Measurements from ENCODE around the gene SIGLEC9. TPM values are rescaled to one million over a fixed set of nuclear protein-coding genes. Genes with fewer than 3 reads are reported as not detected.

The SIGLEC9 gene
- polyA plus RNA-seq (ENCODE audit: insufficient read length in 3 of 3), result 1 to 10 TPM; 1.3 to 1.6 (median 1.3) TPM

DNA sequence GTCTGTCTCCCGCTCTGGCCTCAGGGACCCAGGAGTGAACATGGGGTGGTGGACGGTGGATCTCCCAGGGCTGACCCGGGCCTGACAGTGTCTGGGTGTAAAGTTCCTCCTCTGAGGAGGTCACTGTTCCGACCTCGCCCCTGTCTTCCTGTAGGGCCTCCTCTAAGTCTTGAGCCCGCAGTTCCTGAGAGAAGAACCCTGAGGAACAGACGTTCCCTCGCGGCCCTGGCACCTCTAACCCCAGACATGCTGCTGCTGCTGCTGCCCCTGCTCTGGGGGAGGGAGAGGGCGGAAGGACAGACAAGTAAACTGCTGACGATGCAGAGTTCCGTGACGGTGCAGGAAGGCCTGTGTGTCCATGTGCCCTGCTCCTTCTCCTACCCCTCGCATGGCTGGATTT, at the start of gene SIGLEC9:
Gene SIGLEC9, plus strand, starts transcription at position 178 of the 400 bp plus-strand sequence. Its CDS starts 69 bp downstream, at position 247.
- DNase-seq (ENCODE audit: low read depth in 3 of 3, low spot score in 2 of 3), result no peak

DNA sequence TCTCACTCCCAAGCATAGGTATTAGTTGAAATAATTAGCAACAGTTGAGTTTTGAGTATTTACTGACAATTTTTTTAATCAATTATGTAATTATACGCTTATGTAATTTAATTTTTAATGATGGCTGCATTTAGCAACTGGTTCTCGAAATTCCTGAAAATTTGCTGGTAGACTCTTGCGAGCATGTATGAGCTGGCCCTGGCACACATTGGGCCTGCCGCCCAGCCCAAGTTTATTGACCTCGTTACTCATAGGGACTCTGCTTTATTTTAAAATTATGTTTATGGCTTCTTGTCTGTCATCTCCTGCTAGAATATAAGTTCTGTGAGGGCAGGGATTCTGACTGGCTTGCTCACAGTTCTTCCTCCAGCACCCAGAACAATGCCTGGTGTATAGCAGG, 48.7 kb upstream of the SIGLEC9 start:
- DNase-seq (ENCODE audit: low read depth in 3 of 3, low spot score in 2 of 3), result no peak

DNA sequence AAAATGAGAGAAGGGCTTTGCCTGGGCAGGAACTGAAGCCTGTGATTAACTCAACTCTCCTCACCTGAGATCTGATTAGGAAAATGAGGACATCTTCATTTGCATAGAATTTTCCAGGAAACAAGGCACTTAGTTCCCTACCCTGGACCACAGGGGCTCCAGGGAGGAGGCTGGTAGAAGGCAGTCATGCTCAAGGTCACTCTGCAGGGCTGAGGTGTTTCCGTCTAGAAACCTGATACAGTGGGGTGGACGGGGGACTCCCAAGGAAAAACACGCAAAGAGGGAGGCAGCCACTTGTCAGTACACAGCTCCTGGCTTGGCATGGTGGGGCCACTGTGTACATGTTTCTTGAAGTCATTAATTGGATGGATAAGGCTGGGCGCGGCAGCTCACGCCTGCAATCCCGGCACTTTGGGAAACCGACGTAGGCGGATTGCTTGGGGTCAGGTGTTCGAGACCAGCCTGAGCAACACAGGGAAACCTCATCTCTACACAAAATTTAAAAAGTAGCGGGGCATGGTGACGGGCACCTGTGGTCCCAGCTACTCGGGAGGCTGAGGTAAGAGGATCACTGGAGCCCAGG, 48.0 kb upstream of the SIGLEC9 start:
- no peak for DNase-seq (ENCODE audit: low read depth in 3 of 3, low spot score in 2 of 3)

DNA sequence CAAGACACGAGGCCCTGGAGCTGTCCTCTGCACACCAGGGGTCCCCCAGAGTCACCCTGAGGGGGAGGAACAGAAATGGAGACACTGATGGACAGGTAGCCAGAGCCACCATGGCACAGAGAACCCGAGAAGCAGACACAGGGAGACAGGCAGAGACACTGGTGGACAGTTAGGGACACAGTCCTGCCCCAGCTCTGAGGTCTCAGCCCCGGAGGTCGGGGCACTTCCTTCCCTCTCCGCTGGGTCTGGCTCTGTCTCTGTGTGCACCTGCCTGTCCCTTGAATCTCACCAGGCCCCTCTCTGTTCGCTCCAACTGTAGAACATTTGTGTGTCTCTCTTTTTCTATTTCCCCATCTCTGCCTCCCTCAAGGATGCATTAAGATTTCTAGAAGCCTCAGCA, 46.6 kb upstream of the SIGLEC9 start:
- DNase-seq (ENCODE audit: low read depth in 3 of 3, low spot score in 2 of 3), result no peak

DNA sequence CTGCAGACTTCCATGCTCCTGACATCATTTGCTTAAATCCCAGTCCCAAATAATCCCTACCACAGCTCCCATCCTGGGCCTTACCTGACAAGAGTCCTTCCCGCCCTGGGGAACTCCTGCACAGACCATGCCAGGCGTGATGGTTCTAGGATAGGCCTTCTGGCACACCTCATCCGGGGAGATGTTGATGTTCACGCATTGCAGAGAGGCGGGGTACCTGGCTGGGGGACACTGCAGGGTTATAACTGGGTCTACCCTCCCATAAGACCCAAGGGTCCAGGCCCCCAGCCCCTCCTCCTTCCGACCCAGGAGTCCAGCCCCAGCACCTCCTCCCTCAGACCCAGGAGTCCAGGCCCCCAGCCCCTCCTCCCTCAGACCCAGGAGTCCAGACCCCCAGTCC, 46.0 kb upstream of the SIGLEC9 start:
- no peak for DNase-seq (ENCODE audit: low read depth in 3 of 3, low spot score in 2 of 3)

DNA sequence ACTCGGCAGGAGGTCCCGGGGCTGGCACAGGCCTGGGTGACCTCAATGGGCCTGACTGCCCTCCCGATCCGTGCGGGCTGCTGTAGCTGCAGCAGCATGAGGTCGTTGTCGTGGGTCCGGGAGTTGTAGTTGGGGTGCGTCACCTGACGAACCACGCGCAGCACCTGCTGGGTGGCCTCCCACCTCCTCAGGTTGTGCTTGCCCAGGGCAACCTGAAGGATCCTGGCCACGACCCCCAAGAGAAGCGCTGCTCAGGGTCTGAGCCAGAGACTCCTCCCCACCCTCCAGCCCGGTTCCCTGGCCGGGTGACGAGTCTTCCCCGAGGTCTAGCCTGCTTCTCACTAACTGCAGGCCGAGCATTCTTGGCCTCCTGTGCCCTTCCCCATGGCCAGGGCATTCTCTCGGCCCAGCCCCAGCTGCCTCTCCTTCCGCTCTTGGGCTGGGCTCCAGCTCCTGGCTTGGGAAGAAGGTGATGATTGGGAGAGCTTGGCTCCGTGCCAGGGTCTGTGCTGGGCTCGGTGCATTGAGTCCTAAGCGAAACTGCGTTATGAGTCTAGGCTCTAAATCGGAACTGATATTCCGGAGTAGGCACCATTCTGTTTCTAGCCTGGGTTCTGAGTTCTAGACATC, 45.1 kb upstream of the SIGLEC9 start:
- no peak for DNase-seq (ENCODE audit: low read depth in 3 of 3, low spot score in 2 of 3)

DNA sequence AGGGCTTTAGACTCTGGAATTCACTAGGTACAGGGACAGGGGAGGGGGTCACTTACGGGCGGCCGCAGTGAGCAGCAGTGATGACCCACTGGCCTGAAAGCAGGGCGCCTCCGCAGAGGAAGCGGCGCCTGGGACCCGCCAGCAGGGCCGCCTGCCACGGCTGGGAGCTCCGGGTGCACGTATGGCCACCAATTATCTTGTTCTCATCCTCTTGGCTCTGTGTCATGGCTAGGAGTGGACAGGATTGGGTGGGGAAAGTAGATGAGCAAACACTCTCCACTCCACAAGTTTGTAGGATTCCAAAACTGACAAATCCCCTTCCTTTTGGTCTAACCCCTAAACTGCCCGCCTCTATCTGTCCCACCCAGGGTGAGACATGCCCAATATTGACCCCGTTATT, 43.2 kb upstream of the SIGLEC9 start:
- DNase-seq (ENCODE audit: low read depth in 3 of 3, low spot score in 2 of 3), result no peak

DNA sequence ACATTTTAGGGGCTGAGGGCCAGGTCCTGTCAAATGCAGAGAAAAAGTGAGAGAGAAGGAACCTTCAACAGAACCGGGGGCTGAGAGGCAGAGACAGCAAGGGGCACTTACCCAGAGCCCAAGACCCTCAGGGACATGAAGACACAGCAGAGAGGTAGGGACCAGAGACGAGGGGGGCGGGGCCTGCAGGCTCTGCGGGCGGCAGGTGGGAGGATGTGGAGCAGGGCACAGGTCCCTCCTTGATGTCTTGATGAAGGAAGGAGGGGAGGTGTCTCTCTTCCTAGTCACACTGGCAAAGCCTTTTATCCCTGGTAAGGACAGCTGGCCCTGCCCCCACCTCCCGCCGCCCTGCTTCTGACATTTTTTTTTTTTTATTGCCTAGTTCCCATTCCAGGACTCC, 42.1 kb upstream of the SIGLEC9 start, which contains the start of gene KLK14:
Gene KLK14, minus strand, starts transcription at position 277 of the 400 bp plus-strand sequence. Its CDS starts 273 bp downstream, at position 4.
- no peak for DNase-seq (ENCODE audit: low read depth in 3 of 3, low spot score in 2 of 3)

DNA sequence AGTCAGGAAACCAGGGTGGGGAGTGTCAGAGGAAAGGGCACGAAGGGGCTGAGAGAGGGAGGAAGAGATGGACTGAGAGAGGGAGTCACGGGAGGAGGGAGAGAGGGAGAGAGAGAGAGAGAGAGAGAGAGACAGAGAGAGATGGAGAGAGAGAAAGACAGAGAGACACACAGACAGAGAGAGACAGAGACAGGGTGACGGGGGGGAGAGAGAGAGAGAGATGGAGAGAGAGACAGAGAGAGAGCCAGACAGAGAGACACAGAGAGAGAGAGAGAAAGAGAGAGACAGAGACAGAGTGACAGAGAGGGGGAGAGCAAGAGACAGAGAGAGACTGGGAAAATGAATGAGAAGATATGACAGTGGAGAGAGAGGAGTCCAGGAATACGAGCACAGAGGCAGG, 41.5 kb upstream of the SIGLEC9 start:
- DNase-seq (ENCODE audit: low read depth in 3 of 3, low spot score in 2 of 3), result no peak

DNA sequence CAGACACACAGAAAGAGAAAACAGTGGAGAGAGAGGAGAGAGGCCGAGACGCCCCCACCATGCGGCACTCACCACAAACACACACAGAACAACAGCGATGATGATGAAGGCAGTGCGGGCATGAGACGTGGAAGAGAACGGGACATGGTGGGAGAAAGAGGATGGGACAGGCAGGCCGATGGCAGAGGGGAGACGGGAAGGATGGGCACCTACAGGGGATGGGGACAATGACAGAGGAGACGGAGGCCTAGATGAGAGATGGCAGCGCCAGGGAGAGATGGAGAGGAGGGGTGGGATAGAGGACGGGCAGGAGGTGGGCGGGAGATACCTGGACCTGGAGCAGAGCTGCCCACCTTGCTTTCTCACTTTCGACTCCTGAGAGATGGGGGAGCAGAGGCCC, 40.9 kb upstream of the SIGLEC9 start:
- no peak for DNase-seq (ENCODE audit: low read depth in 3 of 3, low spot score in 2 of 3)

DNA sequence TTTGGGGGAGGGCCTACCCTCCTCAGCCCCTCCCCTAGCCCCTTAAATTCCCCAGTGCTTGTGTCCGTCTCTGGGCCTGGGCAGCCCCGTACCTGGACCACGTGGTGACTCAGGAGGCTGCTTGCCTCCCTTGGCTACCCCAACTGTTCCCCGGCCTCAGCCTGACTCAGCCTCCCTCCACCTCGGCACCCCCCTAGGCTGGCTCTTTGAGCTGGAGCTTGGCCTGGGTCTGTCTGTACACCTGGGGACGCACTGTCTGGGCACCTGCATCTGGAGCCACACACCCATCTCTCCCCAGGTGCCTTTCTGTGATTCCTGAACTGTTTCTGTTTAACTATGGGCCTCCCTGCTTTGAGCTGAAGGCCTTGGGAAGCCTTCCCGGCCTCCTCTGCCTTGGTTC, 40.2 kb upstream of the SIGLEC9 start:
- no peak for DNase-seq (ENCODE audit: low read depth in 3 of 3, low spot score in 2 of 3)

DNA sequence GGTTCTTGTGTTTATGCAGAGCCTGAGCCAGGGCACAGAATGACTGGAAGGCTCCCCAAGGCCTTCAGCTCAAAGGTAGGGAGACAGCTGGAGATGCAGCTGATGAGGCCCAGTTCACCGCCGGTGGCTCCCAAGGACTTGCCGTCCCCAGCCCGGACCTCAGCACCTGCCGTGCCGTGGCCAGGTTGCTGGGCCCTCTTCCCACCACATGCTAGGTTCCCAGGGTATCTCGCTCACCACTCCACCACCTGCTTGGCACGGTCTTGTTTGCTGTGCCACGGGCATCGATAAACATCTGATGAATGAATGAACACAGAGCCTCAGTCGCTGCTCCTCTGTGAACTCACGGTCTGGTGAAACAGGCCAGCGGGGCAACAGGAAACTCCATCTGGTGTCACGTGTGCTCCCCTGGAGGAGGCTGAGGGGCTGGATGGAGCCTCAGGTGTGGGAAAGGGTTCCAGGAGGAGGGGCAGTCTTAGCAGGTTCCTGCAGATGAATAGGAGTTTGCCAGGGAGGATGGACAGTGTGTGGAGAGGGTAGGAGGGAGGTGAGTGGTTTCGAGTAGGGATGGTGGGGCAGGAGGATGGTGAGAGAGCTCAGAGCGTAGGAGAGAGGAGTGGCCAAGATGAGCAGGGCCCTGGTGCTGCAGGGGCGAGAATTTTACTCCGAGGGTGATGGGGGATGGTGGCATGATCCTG, 38.4 kb upstream of the SIGLEC9 start:
- DNase-seq (ENCODE audit: low read depth in 3 of 3, low spot score in 2 of 3), result no peak

DNA sequence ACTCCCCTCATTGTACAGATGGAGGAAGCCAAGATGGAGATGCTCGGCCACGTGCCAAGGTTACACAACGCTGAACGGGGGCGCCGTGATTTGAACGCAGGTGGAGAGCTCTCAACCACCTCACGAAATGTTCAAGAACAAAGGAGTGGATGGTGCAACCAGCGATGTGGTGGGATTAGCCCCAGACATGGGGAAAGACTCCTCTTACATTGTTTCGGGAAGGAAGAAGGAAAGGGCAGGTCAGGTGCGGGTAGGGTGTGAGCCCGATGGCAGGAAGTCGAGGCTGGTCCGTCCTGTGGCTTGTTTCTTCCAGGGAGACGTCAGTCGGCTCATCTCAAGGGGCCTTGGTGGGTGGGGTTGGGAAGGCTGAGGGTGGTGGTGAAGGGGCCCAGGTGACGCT, 34.9 kb upstream of the SIGLEC9 start:
- no peak for DNase-seq (ENCODE audit: low read depth in 3 of 3, low spot score in 2 of 3)

DNA sequence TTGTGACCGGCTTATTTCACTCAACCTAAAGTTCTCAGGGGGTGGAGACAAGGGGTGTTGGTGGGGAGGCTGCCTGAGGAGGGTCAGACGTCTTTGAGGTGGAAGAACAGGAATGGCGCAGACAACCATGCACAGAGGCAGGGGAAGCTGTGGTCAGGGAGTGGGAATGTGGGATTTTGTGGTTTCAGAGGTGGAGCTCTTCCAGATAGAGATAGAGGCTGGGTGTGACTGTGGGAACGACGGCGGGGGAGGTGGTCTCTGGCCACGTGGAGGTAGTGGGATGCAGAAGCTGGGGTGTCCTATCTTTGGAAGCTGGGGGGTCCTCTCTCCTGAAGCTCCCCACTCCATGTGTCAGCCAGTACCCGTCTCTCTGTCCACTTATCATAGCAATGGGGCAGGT, 34.2 kb upstream of the SIGLEC9 start:
- no peak for DNase-seq (ENCODE audit: low read depth in 3 of 3, low spot score in 2 of 3)

DNA sequence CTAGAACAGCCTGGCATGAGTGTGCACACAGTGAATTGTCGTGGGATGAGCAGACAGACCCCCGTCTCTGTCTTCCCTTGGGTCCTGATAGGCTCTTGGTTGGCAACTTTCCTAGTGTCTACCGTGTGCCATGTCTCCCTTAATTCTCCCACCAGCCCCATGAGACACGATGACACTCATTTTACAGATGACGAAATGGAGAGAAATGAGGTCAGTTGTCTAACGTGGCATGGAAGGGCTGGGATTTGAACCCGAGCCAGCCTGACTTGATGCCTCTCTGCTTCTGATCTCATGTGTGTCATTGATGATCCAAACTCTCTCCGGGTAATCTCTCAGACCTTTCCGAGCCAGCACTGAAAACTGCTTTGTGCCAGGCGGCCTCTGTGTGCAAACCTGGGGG, 33.6 kb upstream of the SIGLEC9 start:
- no peak for DNase-seq (ENCODE audit: low read depth in 3 of 3, low spot score in 2 of 3)

DNA sequence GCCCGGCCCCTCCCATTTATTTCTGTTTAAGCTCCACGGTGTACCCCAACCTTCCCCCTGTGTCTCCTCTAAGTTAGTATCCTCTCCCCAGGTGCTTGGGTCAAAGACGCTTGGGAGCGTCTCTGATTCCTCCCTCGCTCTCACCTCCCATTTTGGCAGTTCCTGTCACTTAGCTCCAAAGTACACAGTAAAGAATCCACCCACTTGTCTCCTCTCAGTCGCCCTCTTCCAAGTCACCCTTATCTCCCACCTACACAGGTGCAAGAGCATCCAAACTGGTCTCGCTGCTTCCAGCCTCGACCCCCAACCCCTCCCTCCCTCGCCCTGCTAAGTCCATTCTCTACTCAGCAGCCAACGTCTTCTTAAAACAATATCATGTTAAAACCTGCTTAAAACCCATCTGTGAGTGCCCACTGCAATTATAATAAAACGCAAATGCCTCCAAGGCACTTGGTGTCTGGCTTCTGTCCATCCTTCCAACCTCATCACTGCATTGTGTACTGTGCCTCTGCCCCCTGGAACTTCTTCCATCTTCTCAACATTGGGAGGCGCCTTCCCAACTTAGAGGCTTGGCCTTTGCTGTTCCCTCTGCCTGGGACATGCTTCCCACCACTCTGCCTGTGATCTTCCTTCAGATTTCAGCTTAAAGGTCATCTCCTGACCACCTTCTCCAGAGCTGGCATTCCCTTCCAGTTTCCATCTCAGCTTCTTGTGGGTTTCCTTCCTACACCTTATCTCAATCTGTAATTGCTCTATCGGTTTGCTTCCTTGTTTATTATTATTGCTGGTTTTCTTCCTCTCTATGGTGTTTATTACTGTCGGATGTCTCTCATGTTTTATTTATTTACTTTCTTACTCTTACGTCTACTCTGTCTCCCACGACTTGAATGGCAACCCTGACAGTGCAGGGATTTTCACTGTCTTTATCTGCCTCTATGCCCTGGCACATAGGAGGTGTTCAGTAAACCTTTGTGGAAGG, 32.5 kb upstream of the SIGLEC9 start:
- no peak for DNase-seq (ENCODE audit: low read depth in 3 of 3, low spot score in 2 of 3)

DNA sequence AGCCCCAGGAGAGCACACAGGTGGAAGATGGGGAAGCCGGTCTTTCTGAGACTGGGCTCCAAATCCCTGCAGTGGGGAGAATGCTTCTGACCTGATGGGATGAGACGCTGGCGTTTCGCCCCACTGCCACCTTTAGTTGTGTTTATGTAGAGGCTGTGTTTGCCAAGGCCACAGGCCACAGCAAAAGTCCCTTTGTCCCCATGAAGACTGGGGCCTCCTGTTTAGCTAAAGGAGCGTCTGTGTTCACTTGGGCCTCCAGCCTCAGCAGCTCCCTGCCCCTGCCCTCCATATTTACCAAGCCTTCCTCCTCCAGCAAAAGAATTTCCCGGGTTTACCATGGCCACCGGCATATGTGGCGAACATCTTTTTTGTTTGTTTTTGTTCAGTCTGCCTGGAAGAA, 31.6 kb upstream of the SIGLEC9 start:
- DNase-seq (ENCODE audit: low read depth in 3 of 3, low spot score in 2 of 3), result no peak

DNA sequence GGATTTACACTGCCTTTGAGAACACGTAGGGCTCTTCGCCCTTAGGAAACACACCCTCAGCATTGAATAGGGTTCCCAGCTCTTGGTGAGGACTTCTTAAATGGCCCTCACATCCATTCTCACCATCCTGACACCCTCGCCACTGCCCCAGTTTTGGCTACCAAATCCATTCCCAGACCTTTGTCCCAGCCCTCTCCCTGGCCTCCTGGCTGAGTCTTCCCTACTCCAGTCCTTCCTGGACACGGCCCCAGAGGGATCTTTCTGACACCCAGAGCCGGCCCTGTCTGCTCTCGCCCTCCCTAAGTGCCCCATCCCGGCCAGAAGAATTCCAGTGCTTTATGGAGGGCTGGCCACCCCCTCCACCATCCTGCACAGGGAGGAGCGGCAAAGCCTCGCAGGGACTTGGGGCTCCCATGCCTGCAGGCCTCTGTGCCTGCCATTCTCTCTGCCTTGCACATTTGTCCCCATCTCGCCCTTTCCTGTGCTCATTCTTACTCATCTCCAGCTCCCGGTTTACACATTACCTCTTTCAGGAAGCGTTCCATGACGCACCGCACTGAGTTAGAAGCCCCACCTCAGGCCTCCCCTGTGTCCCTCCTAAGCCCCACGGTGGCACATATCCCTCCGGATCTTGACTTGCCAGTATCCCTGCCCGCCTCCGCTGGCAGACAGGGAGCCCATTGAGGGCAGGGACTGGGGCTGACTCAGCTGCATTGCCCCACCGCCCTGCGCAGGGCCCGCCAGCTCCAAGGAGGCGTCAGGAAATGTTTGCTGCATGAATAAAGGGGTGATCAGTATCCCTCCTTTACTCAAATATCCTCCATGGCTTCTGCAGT, 31.0 kb upstream of the SIGLEC9 start:
- no peak for DNase-seq (ENCODE audit: low read depth in 3 of 3, low spot score in 2 of 3)

DNA sequence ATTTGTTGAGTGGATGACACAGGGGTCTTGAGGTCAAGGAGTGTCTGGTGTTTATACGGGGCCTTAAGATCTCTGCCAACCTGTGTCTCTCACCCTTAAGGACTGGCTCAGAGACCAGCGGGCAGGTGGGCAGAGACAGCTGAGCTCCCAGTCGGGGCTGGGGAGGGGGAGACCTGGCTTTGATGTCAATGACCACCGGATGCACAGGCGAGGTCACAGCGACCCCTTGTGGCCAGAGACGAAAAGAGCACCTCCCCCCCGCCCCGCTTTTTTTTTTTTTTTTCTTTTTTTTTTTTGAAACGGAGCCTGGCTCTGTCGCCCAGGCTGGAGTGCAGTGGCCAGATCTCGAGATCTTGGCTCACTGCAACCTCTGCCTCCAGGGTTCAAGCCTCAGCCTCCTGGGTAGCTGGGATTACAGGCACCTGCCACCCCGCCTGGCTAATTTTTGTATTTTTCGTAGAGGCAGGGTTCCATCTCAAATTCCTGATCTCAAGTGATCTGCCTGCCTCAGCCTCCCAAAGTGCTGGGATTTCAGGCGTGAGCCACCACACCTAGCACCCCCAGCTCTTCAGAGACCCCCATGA, 29.9 kb upstream of the SIGLEC9 start:
- no peak for DNase-seq (ENCODE audit: low read depth in 3 of 3, low spot score in 2 of 3)
